GM19467 (cell line): ENCODE data around the gene PSMD11.
"Not testable (repeated sequence)": the region's sequence is repeated elsewhere in the genome, so short reads cannot be mapped to it uniquely, and the experiment has no call there.

ENCODE experiments used
- ATAC-seq: cut with Tn5 transposase; IDR thresholded peaks from one replicate; pipeline ENCODE4 v1.9.1; 2021; ENCODE audit warnings: mild to moderate bottlenecking, moderate library complexity; ENCODE audit not compliant: unreplicated experiment

The PSMD11 gene

GRCh38 chr17:32510466-32510865 is 66.2 kb downstream of the PSMD11 start:
- no peak for ATAC-seq

GRCh38 chr17:32512328-32512727 is 68.0 kb downstream of the PSMD11 start:
- no peak for ATAC-seq

- ATAC-seq, result no peak
Measured at GRCh38 chr17:32513579-32513978, 69.3 kb downstream of the PSMD11 start.

- ATAC-seq, result no peak
Measured at GRCh38 chr17:32514606-32515005, 70.3 kb downstream of the PSMD11 start.

GRCh38 chr17:32515677-32516383 is 71.5 kb downstream of the PSMD11 start:
- ATAC-seq, result no peak

GRCh38 chr17:32516450-32516849 is 72.1 kb downstream of the PSMD11 start:
- no peak for ATAC-seq

GRCh38 chr17:32516940-32517701 is 72.8 kb downstream of the PSMD11 start:
- no peak for ATAC-seq

GRCh38 chr17:32517982-32518381 is 73.7 kb downstream of the PSMD11 start:
- no peak for ATAC-seq

GRCh38 chr17:32518646-32519227 is 74.4 kb downstream of the PSMD11 start:
- no peak for ATAC-seq

GRCh38 chr17:32519228-32520103 is 75.2 kb downstream of the PSMD11 start:
- no peak for ATAC-seq

- ATAC-seq, result no peak
Measured at GRCh38 chr17:32520104-32520701, 75.9 kb downstream of the PSMD11 start.

- no peak for ATAC-seq
Measured at GRCh38 chr17:32520737-32521404, 76.6 kb downstream of the PSMD11 start.

- peak; percentile 48 for ATAC-seq
Measured at GRCh38 chr17:32523017-32523680, 78.8 kb downstream of the PSMD11 start.

- peak; percentile 49 for ATAC-seq
Measured at GRCh38 chr17:32523827-32524552, 79.7 kb downstream of the PSMD11 start.

- not testable (repeated sequence) for ATAC-seq
Measured at GRCh38 chr17:32524553-32524880, 80.2 kb downstream of the PSMD11 start.

GRCh38 chr17:32525122-32525521 is 80.8 kb downstream of the PSMD11 start:
- ATAC-seq, result no peak

GRCh38 chr17:32527146-32527545 is 82.8 kb downstream of the PSMD11 start:
- ATAC-seq, result no peak

- ATAC-seq, result no peak
Measured at GRCh38 chr17:32528825-32529224, 84.5 kb downstream of the PSMD11 start.

- ATAC-seq, result no peak
Measured at GRCh38 chr17:32529604-32530003, 85.3 kb downstream of the PSMD11 start.
